ENCODE measurements around the gene ACSS2.
A peak's percentile ranks its signal among the peaks of the same experiment; 100 is the strongest.

The ACSS2 gene

DNA sequence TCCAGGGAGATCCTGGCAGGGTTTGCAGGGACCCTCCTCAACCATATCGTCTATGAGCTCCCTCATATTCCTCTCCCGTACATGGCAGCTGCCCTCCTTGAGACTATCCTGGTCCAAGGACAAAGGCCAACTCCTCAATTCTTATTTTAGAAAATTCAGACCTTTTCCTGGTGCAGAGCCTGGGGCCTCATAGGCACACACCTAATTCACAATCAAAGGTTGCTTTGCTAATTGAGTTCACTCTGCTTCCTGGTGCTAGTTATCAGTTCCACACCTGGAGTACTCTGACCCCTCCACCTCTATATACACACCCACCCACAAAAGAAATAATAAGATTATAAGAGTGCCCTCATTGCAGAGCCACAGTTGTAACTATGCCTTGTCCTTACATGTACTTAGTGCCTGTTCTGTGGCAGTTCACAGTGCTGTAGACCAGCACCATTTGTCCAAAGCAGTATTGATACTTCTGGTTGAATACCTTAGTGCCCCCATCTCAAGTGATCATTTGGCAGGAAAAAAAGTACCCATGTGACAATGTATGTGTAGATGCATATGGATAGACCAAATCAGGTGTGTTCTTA, 40.5 kb downstream of the ACSS2 start:
- no peak for DNase-seq

GRCh38 chr20:34920055-34920454, 43.6 kb downstream of the ACSS2 start:
- no peak for DNase-seq

DNA sequence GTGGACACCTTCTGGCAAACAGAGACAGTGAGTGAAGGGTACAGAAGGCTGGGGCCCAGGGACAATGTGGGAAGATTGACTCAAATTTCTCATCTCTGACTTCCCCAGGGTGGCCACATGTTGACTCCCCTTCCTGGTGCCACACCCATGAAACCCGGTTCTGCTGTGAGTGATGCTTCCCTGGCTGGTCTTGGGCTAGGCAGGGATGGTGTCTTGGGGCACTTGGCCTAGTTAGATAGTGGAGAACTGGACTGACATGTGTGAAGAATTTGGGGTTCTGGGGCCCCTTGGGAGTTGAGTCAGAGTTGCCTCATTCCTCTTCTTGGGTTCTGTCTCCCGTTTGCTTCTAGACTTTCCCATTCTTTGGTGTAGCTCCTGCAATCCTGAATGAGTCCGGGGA, 45.0 kb downstream of the ACSS2 start:
- no peak for DNase-seq

- no peak for DNase-seq
Observed at GRCh38 chr20:34922654-34923381, 46.4 kb downstream of the ACSS2 start.

DNA sequence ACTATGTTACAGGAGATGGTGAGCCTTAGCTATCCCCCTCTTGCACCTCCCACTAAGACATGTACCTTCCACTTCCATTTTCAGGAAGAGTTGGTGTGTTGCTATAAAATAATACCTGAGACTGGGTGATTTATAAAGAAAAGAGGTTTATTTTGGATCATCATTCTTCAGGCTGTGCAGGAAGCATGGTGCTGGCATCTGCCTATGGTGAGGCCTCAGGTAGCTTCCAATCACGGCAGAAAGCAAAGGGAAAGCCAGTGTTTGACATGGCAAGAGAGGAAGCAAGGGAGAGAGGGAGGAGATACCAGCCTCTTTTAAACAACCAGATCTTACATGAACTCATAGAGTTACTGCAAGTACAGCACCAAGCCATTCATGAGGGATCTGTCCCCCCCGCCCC, 47.0 kb downstream of the ACSS2 start:
- no peak for DNase-seq

GRCh38 chr20:34925341-34925740, 48.9 kb downstream of the ACSS2 start:
- DNase-seq: no peak

- DNase-seq: no peak
Observed at GRCh38 chr20:34925981-34926380, 49.6 kb downstream of the ACSS2 start.

DNA sequence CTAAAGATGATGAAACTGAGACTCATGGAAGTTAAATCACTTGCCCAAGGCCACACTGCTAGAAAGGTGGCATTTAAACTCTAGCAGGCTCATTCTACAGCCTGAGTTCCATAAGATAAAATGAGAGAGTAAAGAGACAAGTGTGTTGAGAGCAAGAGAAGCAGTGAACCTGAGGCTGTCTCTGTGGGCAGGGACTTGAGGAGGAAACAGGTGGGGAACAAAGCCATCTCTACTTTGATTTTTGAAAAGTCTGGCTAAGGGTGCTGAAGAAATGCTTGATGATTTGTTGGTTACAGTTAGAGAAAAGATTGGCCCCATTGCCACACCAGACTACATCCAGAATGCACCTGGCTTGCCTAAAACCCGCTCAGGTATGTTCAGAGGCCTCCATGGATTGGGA, 50.2 kb downstream of the ACSS2 start:
- no peak for DNase-seq

GRCh38 chr20:34927736-34928135, 51.3 kb downstream of the ACSS2 start:
- DNase-seq: no peak

DNA sequence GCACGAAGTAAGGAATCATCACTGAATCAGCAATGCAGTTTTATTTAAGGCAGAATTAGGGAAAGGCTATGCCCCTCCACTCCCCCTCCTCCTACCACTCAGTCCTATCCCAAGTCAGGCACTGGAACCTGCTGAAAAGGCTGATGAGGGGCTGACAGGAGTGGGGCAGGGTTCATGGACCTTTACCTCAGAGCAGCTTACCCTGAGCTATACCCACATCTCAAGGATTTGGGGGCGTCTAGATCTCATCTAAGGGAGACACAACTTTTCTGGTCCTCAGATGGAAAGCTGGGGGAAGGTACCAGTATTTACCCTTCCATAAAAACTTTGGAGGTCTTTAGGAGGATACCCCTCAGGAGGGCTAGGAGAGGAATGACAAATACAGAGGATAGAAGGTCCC, 52.0 kb downstream of the ACSS2 start:
- no peak for DNase-seq

- no peak for DNase-seq
Observed at GRCh38 chr20:34931771-34932170, 55.4 kb downstream of the ACSS2 start.

- peak in 1 of 2 donors; percentile 25 for DNase-seq
Observed at GRCh38 chr20:34938466-34939163, 62.2 kb downstream of the ACSS2 start.

- no peak for DNase-seq
Observed at GRCh38 chr20:34940081-34940481, 63.7 kb downstream of the ACSS2 start.

- DNase-seq: no peak
Observed at GRCh38 chr20:34941226-34941625, 64.8 kb downstream of the ACSS2 start.

DNA sequence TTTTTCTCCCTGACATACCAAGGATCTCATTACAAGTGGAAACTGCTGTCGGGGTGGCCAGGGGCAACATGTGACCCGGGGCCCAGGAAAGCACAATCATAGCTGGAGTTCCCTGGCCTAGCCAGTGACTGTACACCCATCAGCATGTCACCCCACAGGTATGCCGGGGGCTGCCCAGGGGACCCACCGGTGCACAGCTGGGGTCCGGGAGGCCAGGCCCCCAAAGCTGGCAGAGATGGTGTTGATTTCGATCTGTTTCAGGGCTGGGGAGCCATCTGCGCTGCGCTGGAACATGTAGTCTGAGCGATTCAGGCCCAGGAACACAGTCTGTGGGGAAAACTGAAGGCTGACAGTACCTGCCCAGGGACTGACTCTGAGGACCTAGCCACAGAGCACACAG, 65.9 kb downstream of the ACSS2 start:
- DNase-seq: no peak

GRCh38 chr20:34943808-34944567, 67.6 kb downstream of the ACSS2 start:
- no peak for DNase-seq

GRCh38 chr20:34945315-34946077, 69.1 kb downstream of the ACSS2 start:
- no peak for DNase-seq

GRCh38 chr20:34946661-34947060, 70.2 kb downstream of the ACSS2 start:
- DNase-seq: no peak

DNA sequence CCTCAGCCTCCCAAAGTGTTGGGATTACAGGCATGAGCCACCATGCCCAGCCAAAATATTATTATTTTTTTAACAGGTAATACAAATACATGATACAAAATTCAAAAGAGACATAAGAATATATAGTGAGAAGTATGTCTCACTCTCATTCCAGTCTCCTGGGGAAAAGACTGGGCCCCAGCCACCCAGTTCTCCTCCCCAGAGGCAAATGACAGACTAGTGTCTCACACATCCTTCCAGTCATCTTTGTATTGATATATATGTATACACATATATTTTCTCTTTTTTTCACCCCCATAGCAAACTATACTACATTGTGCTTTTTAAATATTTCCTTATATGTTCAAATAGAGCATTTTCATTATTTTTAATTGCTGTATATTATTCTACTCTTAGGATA, 70.9 kb downstream of the ACSS2 start:
- no peak for DNase-seq

- DNase-seq: no peak
Observed at GRCh38 chr20:34948030-34948429, 71.6 kb downstream of the ACSS2 start.

- no peak for DNase-seq
Observed at GRCh38 chr20:34949120-34949519, 72.7 kb downstream of the ACSS2 start.

DNA sequence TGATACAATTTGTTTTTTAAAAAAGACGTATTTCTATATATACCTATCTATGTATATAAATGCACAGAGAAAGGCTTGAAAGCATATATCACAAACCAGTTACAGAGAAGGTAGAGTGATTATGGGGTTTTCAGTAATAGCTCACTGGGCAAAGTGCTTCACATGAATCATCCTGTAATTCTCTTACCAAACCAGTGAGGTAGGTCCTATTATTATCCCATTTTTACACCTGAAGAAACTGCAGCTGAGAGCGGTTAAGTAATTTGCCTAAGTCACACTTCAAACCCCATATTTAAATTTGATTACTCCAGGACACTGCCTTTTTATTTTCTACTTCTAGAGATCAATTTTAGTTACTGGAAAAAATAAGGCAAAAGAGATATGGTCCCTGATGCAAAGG, 74.8 kb downstream of the ACSS2 start:
- no peak for DNase-seq

DNA sequence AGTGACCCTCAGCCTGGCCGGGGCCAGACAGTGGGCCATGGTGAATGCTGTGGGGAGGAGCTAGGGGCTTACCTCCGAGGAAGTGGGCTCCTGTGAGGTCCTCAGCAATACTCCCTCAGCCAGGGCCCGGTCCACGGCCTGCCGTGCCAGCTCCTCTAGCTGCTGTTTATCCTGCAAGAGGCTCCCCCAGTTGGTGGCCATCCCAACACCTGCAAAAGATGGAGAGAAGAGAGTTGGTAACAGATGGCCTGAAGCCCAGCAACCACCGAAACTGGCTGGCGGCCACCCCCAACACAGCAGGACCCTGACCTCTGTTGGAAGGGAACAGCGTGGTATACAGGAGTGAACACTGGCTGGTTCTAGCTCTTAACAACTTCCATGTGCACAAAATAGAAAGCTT, 75.2 kb downstream of the ACSS2 start:
- no peak for DNase-seq

All from CD4-positive, alpha-beta T cell treated with Interleukin-4 for 1 hour (primary cell).